LNCaP clone FGC (cell line): ENCODE results near the gene SS18L1.

Experiments used
- DNase-seq: peaks from one replicate; pipeline ENCODE4 v3.0.0-alpha.2; 2011; ENCODE audit warnings: low read depth
- H3K4me3 ChIP-seq: 2 replicates; pipeline ENCODE4 v1.5.1; 2011; ENCODE audit warnings: mild to moderate bottlenecking, low read depth, low read length, control low read depth
- TF ChIP-seq, protein P1 (sequence below): IDR thresholded peaks from 2 replicates; pipeline ENCODE4 v1.5.1; 2012; ENCODE audit warnings: mild to moderate bottlenecking; ENCODE audit not compliant: control insufficient read depth, insufficient read depth; ENCODE audit errors: extremely low read depth

SS18L1 gene

DNA sequence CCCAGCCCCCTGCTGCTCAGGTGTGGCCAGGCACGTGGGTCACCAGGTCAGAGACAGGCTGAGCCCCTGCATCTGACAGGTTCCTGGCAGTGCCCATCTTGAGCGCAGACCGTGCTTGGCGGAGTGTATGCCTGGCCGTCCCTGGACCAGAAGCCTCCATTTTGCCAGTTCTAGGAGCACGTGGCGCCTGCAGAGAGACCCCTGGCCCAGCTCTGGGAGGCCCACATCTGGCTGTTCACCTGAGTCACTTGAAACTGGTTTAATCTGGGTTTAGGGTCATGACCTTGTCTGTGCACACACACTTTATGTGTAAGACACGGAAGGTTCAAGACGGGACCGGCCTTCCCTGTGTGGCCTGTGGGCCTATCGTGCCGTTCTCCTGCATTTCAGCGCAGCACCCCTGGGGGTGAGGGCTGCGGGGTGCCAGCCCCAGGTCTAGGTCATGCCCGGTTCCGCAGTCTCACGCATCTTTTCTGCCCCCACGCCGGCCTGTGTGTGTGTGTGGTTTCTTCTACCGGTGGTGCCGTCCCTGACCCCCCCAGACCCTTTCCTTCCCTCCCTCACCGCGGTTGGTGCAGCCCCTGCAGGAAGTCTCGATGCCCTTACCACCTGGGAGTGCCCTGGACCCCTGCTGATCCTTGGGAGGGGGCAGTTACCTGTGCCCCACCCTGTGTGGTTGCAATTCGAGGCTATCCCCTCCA is 14.0 kb downstream of the SS18L1 start:
- DNase-seq: no peak
- TF ChIP-seq, protein P1, sequence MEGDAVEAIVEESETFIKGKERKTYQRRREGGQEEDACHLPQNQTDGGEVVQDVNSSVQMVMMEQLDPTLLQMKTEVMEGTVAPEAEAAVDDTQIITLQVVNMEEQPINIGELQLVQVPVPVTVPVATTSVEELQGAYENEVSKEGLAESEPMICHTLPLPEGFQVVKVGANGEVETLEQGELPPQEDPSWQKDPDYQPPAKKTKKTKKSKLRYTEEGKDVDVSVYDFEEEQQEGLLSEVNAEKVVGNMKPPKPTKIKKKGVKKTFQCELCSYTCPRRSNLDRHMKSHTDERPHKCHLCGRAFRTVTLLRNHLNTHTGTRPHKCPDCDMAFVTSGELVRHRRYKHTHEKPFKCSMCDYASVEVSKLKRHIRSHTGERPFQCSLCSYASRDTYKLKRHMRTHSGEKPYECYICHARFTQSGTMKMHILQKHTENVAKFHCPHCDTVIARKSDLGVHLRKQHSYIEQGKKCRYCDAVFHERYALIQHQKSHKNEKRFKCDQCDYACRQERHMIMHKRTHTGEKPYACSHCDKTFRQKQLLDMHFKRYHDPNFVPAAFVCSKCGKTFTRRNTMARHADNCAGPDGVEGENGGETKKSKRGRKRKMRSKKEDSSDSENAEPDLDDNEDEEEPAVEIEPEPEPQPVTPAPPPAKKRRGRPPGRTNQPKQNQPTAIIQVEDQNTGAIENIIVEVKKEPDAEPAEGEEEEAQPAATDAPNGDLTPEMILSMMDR: no peak
- no peak overlapping the region for H3K4me3 ChIP-seq

DNA sequence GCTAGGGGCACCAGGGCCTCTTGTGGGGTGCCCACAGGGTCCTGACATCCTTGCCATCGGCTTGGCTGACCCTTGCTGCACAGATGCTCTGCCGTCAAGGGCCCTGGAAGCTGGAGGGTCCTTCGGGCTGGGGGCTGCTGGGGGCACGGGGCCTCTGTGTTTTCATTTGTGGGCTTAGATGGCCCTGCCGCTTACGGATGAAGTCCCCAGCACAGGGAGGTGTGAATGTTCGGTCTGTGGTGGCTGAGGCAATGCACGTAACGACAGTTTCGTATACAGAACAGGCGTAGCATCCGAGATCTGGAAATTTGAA is 14.5 kb downstream of the SS18L1 start:
- no peak overlapping the region for H3K4me3 ChIP-seq
- TF ChIP-seq, protein P1: no peak

DNA sequence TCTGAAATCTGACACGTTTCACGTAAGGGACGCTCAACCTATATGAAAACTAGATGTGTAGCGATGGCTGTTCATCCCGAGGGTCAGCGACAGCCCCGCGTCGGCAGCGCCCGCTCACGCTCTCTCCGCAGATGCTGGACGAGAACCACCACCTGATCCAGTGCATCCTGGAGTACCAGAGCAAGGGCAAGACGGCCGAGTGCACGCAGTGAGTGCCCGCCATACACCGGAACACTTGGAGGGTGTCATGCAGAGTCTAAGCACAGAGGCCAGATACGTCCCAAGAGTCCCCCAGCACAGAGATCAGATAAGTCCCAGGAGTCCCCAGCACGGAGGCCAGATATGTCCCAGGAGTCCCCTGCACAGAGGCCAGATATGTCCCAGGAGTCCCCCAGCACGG is 15.0 kb downstream of the SS18L1 start:
- DNase-seq: no peak
- no peak overlapping the region for H3K4me3 ChIP-seq
- TF ChIP-seq, protein P1: no peak

More for the DNA sequence above, 14.5 kb downstream of the SS18L1 start:
- no peak for DNase-seq

DNA sequence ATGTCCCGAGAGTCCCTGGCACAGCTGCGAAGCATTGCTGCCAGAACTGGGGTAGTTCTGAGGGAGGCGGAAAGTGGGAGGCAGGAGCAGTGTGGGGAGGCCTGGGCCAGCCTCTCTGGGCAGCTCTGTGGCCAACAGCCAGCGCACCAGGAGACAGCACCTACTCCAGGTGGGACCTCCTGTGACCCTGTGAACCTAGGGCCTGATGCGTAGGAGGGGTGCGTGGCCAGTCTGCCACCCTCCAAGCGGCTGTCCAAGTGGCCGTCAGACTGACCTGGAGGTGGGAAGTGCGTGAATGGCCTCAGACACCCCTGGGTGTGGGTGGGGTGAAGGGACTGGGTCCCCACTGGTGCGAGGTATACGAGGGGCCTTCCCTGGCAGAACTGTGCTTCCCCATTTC is 15.5 kb downstream of the SS18L1 start:
- TF ChIP-seq, protein P1: no peak
- H3K4me3 ChIP-seq: no peak overlapping the region
- DNase-seq: no peak

DNA sequence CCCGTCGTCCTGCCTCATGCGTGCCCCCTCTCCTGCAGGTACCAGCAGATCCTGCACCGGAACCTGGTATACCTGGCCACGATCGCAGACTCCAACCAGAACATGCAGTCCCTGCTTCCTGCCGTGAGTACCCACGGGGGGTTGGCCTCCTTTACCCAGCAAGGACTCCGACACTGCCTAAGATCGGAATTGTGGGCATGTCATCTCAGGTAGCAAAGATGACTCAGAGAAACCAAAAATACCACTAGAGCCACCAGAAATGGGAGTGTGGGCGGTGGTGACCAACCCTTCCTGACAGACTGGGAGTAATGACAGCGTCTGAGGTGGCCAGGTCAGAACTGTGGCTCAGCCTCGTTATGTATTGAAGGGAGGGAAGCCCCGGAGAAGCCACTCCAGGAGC is 16.3 kb downstream of the SS18L1 start:
- no peak for DNase-seq
- no peak overlapping the region for H3K4me3 ChIP-seq
- TF ChIP-seq, protein P1: no peak

DNA sequence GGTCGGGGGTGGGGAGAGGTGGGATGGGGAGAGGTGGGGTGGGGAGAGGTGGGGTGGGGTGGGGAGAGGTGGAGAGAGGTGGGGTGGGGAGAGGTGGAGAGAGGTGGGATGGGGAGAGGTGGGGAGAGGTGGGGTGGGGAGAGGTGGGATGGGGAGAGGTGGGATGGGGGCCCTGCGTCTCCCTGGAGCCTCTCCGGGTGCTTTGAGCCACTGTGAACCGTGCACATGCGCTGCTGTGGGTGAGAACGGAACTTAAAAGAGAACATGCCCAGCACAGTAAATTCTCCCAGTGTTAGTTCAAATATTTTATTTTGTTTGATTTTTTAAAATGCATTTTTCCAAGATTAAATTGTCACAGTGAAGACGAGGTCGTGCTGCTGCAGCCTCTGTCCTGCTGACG is 16.7 kb downstream of the SS18L1 start:
- no peak overlapping the region for H3K4me3 ChIP-seq
- no peak for DNase-seq
- TF ChIP-seq, protein P1: no peak

DNA sequence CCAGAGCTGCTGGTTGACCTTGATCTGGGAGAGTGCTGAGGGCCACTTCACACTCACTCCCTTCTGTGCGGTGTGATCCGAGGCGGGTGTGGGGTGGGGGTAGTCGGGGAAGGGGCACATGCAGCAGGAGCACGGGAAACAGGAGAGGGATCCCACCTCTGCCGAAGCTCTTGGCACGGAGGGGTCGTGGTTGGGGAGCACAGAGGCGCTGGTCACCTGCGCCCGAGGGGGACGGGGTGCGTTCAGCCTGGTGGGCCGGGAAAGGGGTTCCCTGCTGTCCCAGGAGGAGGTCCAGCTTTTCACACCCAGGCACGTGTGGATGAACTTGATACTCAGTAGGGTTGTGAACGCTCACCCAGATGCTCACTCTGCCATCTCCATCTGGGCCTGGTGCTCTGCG is 17.3 kb downstream of the SS18L1 start:
- no peak overlapping the region for H3K4me3 ChIP-seq
- DNase-seq: no peak
- TF ChIP-seq, protein P1: no peak
